Breast epithelium (tissue), 3 donors: ENCODE measurements around the gene PRPSAP2.

Experiments used
- CTCF ChIP-seq, 3 donors: fragments of 450-650 bp; IDR thresholded peaks; one replicate each; pipeline ENCODE4 v1.5.1; 2016 to 2017; ENCODE audit warnings: antibody characterized with exemption in 3 of 3, mild to moderate bottlenecking in 3 of 3, moderate library complexity in 3 of 3
- POLR2A ChIP-seq: fragments of 450-650 bp; IDR thresholded peaks from one replicate; pipeline ENCODE4 v1.6.1; 2016; ENCODE audit warnings: antibody characterized with exemption, mild to moderate bottlenecking, moderate library complexity
- POLR2AphosphoS5 ChIP-seq, 3 donors: sonication (generic); formaldehyde crosslinking; IDR thresholded peaks; one replicate each; pipeline ENCODE4 v1.6.1; 2017; ENCODE audit warnings: antibody characterized with exemption in 3 of 3

- no peak for TF ChIP-seq CTCF (IDR thresholded peaks at IDR 0.05)
- TF ChIP-seq POLR2AphosphoS5 (IDR thresholded peaks at IDR 0.05) = peak in 1 of 3 donors; percentile 6
- no peak for TF ChIP-seq POLR2A
Measured at GRCh38 chr17:18857864-18858566, at the start of gene PRPSAP2.
